OCI-LY7 (cell line): ENCODE results near the gene PRR7. TPM values are rescaled to one million over a fixed set of nuclear protein-coding genes. Genes with fewer than 3 reads are reported as not detected.

Experiments used
- BruUV-seq: library from RNA; stranded (reverse); fragments of 400-500 nt; replicated peaks from 2 replicates; lab custom pipeline; 2021; lab: Mats Ljungman, UMichigan
- CTCF ChIA-PET: fragments of 300-600 bp; sonication (Branson Sonifier 250); formaldehyde crosslinking; loops from one replicate; lab custom pipeline; 2022; ENCODE audit warnings: antibody characterized with exemption; ENCODE audit not compliant: unreplicated experiment; lab: Charles Lee
- POLR2A ChIA-PET: fragments of 300-600 bp; sonication (Branson Sonifier 250); formaldehyde crosslinking; loops from one replicate; lab custom pipeline; 2022; ENCODE audit warnings: antibody characterized with exemption; lab: Charles Lee
- DNase-seq: peaks from one replicate; pipeline ENCODE4 v3.0.0-alpha.2; 2015; ENCODE audit warnings: low spot score
- H2AFZ ChIP-seq: fragments of 200-600 bp; sonication (generic), shearing (Covaris generic); 2 replicates; pipeline ENCODE4 v1.6.1; 2014; ENCODE audit warnings: mild to moderate bottlenecking, antibody characterized with exemption, low read length, moderate library complexity
- H3K27ac ChIP-seq: fragments of 200-600 bp; sonication (generic); 2 replicates; pipeline ENCODE4 v1.5.1; 2014; ENCODE audit warnings: mixed run types, low read depth, mild to moderate bottlenecking, moderate library complexity, low read length, inconsistent platforms; ENCODE audit not compliant: poor library complexity, severe bottlenecking
- H3K36me3 ChIP-seq: fragments of 200-600 bp; sonication (generic); 2 replicates; pipeline ENCODE4 v1.6.1; 2014; ENCODE audit warnings: mild to moderate bottlenecking, antibody characterized with exemption, low read length, moderate library complexity, mixed read lengths; ENCODE audit not compliant: insufficient read depth
- H3K4me1 ChIP-seq: fragments of 200-600 bp; sonication (generic); 2 replicates; pipeline ENCODE4 v1.5.1; 2014; ENCODE audit warnings: mild to moderate bottlenecking, low read length; ENCODE audit not compliant: insufficient read depth, poor library complexity, severe bottlenecking
- H3K4me2 ChIP-seq: fragments of 200-600 bp; sonication (generic); 2 replicates; pipeline ENCODE4 v1.6.1; 2014; ENCODE audit warnings: mild to moderate bottlenecking, low read length
- H3K4me3 ChIP-seq: fragments of 200-600 bp; sonication (generic); 2 replicates; pipeline ENCODE4 v1.5.1; 2014; ENCODE audit warnings: mild to moderate bottlenecking, low read depth, low read length; ENCODE audit not compliant: poor library complexity, severe bottlenecking
- H3K79me2 ChIP-seq: fragments of 200-600 bp; sonication (generic); 2 replicates; pipeline ENCODE4 v1.6.1; 2016; ENCODE audit warnings: low read depth, mild to moderate bottlenecking, low read length, moderate library complexity, mixed read lengths; ENCODE audit not compliant: insufficient read depth
- H3K9me2 ChIP-seq: fragments of 200-600 bp; sonication (generic); 2 replicates; pipeline ENCODE4 v1.6.1; 2016; ENCODE audit warnings: mild to moderate bottlenecking, low read length, mixed read lengths; ENCODE audit not compliant: insufficient read depth
- H3K9me3 ChIP-seq: fragments of 200-600 bp; sonication (generic); 2 replicates; pipeline ENCODE4 v1.6.1; 2014; ENCODE audit warnings: mild to moderate bottlenecking, mixed run types, low read length, mixed read lengths
- H4K20me1 ChIP-seq: fragments of 200-600 bp; sonication (generic); 2 replicates; pipeline ENCODE4 v1.6.1; 2014; ENCODE audit warnings: mild to moderate bottlenecking, antibody characterized with exemption, low read length, moderate library complexity, mixed read lengths; ENCODE audit not compliant: insufficient read depth
- EZH2phosphoT487 ChIP-seq: fragments of 200-600 bp; sonication (generic); IDR thresholded peaks from 2 replicates; pipeline ENCODE4 v1.6.1; 2018; ENCODE audit warnings: low read depth, borderline replicate concordance, mild to moderate bottlenecking, mixed run types, antibody characterized with exemption, low read length, moderate library complexity, mixed read lengths
- intact Hi-C: fragments of 100-400 bp; cut with micrococcal nuclease; formaldehyde crosslinking; loops from one replicate; pipeline ENCODE4 v1.10.0; 2022; ENCODE audit not compliant: unreplicated experiment
- total RNA-seq, 2 experiments: library from RNA; depleted of rRNA in 1 of 2; stranded (reverse); fragments of >200 nt in 1 of 2; shearing (Covaris generic) in 1 of 2; gene quantifications; 2 replicates each; pipeline ENCODE4 v1.2.3, GENCODE V29; 2014 to 2022
- TF ChIP-seq, protein P1 (sequence below): fragments of 200-600 bp; sonication (generic); conservative IDR thresholded peaks from 2 replicates; pipeline ENCODE4 v1.5.1; 2014; ENCODE audit warnings: mild to moderate bottlenecking, antibody characterized with exemption, low read length, moderate library complexity, mixed read lengths

The PRR7 gene
- total RNA-seq, 2 experiments from 2014 or later, result 12.8 to 13.6 TPM

DNA sequence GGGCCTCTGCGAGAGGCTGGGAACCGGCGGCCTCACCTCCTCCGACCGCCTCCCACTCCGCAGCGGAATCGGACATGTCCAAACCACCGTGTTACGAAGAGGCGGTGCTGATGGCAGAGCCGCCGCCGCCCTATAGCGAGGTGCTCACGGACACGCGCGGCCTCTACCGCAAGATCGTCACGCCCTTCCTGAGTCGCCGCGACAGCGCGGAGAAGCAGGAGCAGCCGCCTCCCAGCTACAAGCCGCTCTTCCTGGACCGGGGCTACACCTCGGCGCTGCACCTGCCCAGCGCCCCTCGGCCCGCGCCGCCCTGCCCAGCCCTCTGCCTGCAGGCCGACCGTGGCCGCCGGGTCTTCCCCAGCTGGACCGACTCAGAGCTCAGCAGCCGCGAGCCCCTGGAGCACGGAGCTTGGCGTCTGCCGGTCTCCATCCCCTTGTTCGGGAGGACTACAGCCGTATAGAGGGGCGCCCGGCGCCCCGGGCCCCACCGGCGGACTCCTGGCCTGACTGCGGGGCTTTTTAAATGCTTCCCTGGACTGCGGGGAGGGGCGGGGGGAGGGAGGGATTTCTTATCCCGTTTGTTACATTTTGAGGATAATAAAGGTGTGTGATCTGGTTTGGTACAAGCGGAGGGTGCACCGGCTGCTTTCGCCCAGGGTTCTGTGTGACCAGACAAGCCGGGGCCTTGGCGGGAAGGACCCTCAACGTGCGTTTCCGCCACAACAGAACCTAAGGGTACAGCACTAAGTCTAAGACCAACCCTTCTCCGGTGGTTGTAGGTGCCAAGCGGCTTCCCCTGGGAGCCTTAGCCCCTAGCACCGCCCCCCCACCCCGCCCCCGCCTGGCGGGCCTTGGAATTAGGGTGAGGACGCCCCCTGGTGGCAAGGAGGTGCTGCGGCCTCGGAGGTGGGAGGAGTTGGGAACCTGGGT is 9.3 kb downstream of the PRR7 start:
- ChIA-PET CTCF (interaction anchor here (0.6 to 3.8 kb wide), 6 partner anchors 27 to 320 kb away, joined by 3 to 20 read pairs (median 6); no protein-coding TSS in a partner anchor), POLR2A (interaction anchor here (0.6 to 2.1 kb wide), 6 partner anchors 12 to 1067 kb away, joined by 3 to 8 read pairs (median 4); partner anchors contain the start of genes HIGD2A and NOP16)
- peaks cover 8% of the 10 kb centered on the region for H4K20me1 ChIP-seq
- peak overlapping the region; percentile 88 for H3K4me2 ChIP-seq
- peak overlapping the region; percentile 76 for H3K4me3 ChIP-seq
- H3K9me2 ChIP-seq, result no peaks in the 10 kb centered on the region
- peak; percentile 98 for DNase-seq
- H2AFZ ChIP-seq, result peak overlapping the region; percentile 84; the same call in 1 of the 2 replicates
- H3K79me2 ChIP-seq, result no peaks in the 10 kb centered on the region
- H3K27ac ChIP-seq, result peak overlapping the region; percentile 90
- H3K9me3 ChIP-seq, result no peaks in the 10 kb centered on the region
- intact Hi-C loops, result loop anchor here (1.0 to 5.0 kb wide), 3 partner anchors 30 to 344 kb away; partner anchors contain the start of genes GRK6 and PDLIM7
- H3K36me3 ChIP-seq, result no peaks in the 10 kb centered on the region; the same call in 1 of the 2 replicates
- BruUV-seq, result TSS peak; percentile 98
- peaks cover 27% of the 10 kb centered on the region for H3K4me1 ChIP-seq
- no peak for TF ChIP-seq EZH2phosphoT487
- TF ChIP-seq, protein P1, sequence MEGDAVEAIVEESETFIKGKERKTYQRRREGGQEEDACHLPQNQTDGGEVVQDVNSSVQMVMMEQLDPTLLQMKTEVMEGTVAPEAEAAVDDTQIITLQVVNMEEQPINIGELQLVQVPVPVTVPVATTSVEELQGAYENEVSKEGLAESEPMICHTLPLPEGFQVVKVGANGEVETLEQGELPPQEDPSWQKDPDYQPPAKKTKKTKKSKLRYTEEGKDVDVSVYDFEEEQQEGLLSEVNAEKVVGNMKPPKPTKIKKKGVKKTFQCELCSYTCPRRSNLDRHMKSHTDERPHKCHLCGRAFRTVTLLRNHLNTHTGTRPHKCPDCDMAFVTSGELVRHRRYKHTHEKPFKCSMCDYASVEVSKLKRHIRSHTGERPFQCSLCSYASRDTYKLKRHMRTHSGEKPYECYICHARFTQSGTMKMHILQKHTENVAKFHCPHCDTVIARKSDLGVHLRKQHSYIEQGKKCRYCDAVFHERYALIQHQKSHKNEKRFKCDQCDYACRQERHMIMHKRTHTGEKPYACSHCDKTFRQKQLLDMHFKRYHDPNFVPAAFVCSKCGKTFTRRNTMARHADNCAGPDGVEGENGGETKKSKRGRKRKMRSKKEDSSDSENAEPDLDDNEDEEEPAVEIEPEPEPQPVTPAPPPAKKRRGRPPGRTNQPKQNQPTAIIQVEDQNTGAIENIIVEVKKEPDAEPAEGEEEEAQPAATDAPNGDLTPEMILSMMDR, result peak; percentile 90

DNA sequence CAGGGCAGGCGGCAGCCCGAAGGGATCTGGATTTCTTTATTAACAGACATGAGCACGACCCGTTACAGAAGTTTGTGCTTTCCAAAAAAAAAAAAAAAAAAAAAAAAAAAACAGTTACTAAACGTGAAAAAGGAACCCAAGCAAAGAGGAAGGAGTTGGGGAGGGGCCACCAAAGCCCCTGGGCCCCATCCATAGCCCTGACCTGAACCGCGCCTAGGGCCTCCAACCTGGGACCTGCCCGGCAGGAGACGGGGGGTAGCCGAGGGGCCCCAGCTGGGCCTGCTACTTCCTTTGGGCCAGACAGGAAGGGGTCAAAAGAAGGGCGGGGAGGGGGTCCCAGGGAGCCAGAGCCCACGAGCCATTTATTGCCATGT is 10.0 kb downstream of the PRR7 start:
- CTCF ChIA-PET, result no interaction called here

More for the DNA sequence above, 10.0 kb downstream of the PRR7 start:
- POLR2A ChIA-PET, result no interaction called here
- H3K79me2 ChIP-seq, result no peaks in the 10 kb centered on the region
- H3K4me1 ChIP-seq, result peaks cover 27% of the 10 kb centered on the region
- H4K20me1 ChIP-seq, result peaks cover 8% of the 10 kb centered on the region
- no peak overlapping the region for H2AFZ ChIP-seq
- no peaks in the 10 kb centered on the region for H3K9me2 ChIP-seq
- H3K27ac ChIP-seq, result peak overlapping the region; percentile 90
- H3K4me3 ChIP-seq, result peak overlapping the region; percentile 27
- peak overlapping the region; percentile 44 for H3K4me2 ChIP-seq
- BruUV-seq, result no TSS peak
- no peaks in the 10 kb centered on the region; the same call in 1 of the 2 replicates for H3K36me3 ChIP-seq
- no peaks in the 10 kb centered on the region for H3K9me3 ChIP-seq
- intact Hi-C loops, result loop anchor here (1.0 to 5.0 kb wide), 2 partner anchors 30 to 344 kb away; partner anchors contain the start of gene GRK6
- TF ChIP-seq, protein P1, result peak; percentile 44; the same call in 1 of the 2 replicates
- TF ChIP-seq EZH2phosphoT487, result no peak
- no peak for DNase-seq
